Body of pancreas (tissue), 4 donors: ENCODE results near the gene MRPL51. TPM values are rescaled to one million over a fixed set of nuclear protein-coding genes. Genes with fewer than 3 reads are reported as not detected.
"Not testable (repeated sequence)": the region's sequence is repeated elsewhere in the genome, so short reads cannot be mapped to it uniquely, and the experiment has no call there.

Experiments used
- ATAC-seq: fragments of 150-250 bp; one replicate; pipeline ENCODE4 v1.9.1; 2016
- DNase-seq, 4 donors: peaks; one replicate each; pipeline ENCODE4 v3.0.0-alpha.2; 2019
- H3K27ac ChIP-seq, 4 donors: fragments of 200-600 bp; sonication (generic); 1 replicate in 3 of 4; 2 replicates in 1 of 4; pipeline versions ENCODE4 v1.5.1 to v1.6.1; 2016 to 2019; ENCODE audit warnings: mild to moderate bottlenecking in 1 of 4, mixed read lengths in 1 of 4, moderate library complexity in 1 of 4
- H3K27me3 ChIP-seq, 2 donors: fragments of 200-600 bp; sonication (generic); one replicate each; pipeline ENCODE4 v1.6.0; 2016; ENCODE audit warnings: mild to moderate bottlenecking in 1 of 2
- H3K36me3 ChIP-seq, 2 donors: fragments of 200-600 bp; sonication (generic); replicated peaks in 1 of 2; 2 replicates each; pipeline ENCODE4 v1.5.1; 2016; ENCODE audit warnings: low read depth in 2 of 2; ENCODE audit not compliant: insufficient read depth in 1 of 2
- H3K4me1 ChIP-seq: fragments of 200-600 bp; sonication (generic); one replicate; pipeline ENCODE4 v1.6.0; 2016
- H3K4me3 ChIP-seq, 2 donors: fragments of 200-600 bp; sonication (generic); 1 replicate in 1 of 2; 2 replicates in 1 of 2; pipeline ENCODE4 v1.5.1; 2016 to 2019
- H3K9me3 ChIP-seq, 3 donors: fragments of 200-600 bp; sonication (generic); 1 replicate in 2 of 3; 2 replicates in 1 of 3; pipeline ENCODE4 v1.5.1; 2016
- CTCF ChIP-seq, 7 experiments: fragments of 450-650 bp in 4 of 7; fragments of 200-600 bp in 3 of 7; sonication (generic) in 3 of 7; IDR thresholded peaks; one replicate each; pipeline ENCODE4 v1.5.1; 2016 to 2019; ENCODE audit warnings: antibody characterized with exemption in 7 of 7
- POLR2A ChIP-seq, 3 donors: fragments of 450-650 bp; IDR thresholded peaks; one replicate each; pipeline ENCODE4 v1.6.1; 2016; ENCODE audit warnings: antibody characterized with exemption in 3 of 3, mild to moderate bottlenecking in 2 of 3
- WGBS, 2 donors: methylation state at CpG; one replicate each; pipeline ENCODE4 v1.1.5; 2017; 5-methylcytosine and 5-hydroxymethylcytosine counted together
- intact Hi-C: fragments of 100-400 bp; cut with DNase I; formaldehyde crosslinking; loops from one replicate; pipeline ENCODE4 v1.15.1; 2023
- total RNA-seq, 2 donors: library from RNA; depleted of rRNA; stranded (reverse); fragments of >200 nt; gene quantifications; one replicate each; pipeline ENCODE4 v1.1.0, GENCODE V29; 2016

The MRPL51 gene
- total RNA-seq, 2 donors from 2014 or later, result 23.6 to 25.1 TPM

- Histone ChIP-seq H3K36me3 (no peaks in the 10 kb centered on the region), H3K4me3 (peak within 1 kb of the TSS; percentile 24 to 71), H3K27me3 (no peaks in the 10 kb centered on the region), H3K27ac (peak within 1 kb of the TSS; percentile 70 to 93 (median 90)), H3K9me3 (no peaks in the 10 kb centered on the region), H3K4me1 (peaks cover 23% of the 10 kb centered on the region)
- TF ChIP-seq CTCF (IDR thresholded peaks at IDR 0.05) (peak in 4 of 7 experiments; percentile 40 to 59 (median 49)), POLR2A (IDR thresholded peaks at IDR 0.05) (peak; percentile 2 to 32 (median 5))
- WGBS, 2 donors, result 0% methylated on average over 16 to 49 of the region's 49 CpGs
- intact Hi-C loops, result no loop called here
- peak; percentile 90 to 95 (median 94) for DNase-seq
- ATAC-seq, result peak; percentile 96
Observed at GRCh38 chr12:6493497-6494257, 615 bp upstream of the MRPL51 start, which contains the start of gene NCAPD2. Gene NCAPD2 (plus strand): TSS chr12:6494102. CDS start chr12:6495099, 997 bp downstream.

- 95 to 100% methylated on average over 1 of the region's 1 CpG for WGBS, 2 donors
- H3K9me3 ChIP-seq, DNase-seq, H3K4me3 ChIP-seq, H3K36me3 ChIP-seq, intact Hi-C loops, H3K27me3 ChIP-seq, H3K27ac ChIP-seq, ATAC-seq: not testable (repeated sequence)
- peaks cover 23% of the 10 kb centered on the region for H3K4me1 ChIP-seq
Observed at GRCh38 chr12:6490673-6491072, 2.4 kb downstream of the MRPL51 start.

GRCh38 chr12:6489449-6489848 is 3.6 kb downstream of the MRPL51 start:
- WGBS, 2 donors, result 55 to 57% methylated on average over 4 of the region's 4 CpGs
- Histone ChIP-seq H3K4me3 (no peak overlapping the region), H3K36me3 (no peaks in the 10 kb centered on the region), H3K4me1 (peaks cover 11% of the 10 kb centered on the region), H3K27ac (no peak overlapping the region), H3K27me3 (no peaks in the 10 kb centered on the region), H3K9me3 (no peaks in the 10 kb centered on the region)
- no peak for DNase-seq
- intact Hi-C loops, result no loop called here
- no peak for ATAC-seq
- TF ChIP-seq CTCF (IDR thresholded peaks at IDR 0.05) (no peak), POLR2A (IDR thresholded peaks at IDR 0.05) (no peak)

- no peak overlapping the region for H3K4me3 ChIP-seq
- ATAC-seq (no peak), DNase-seq (no peak)
- no peaks in the 10 kb centered on the region for H3K36me3 ChIP-seq
- H3K4me1 ChIP-seq, result peaks cover 8% of the 10 kb centered on the region
- TF ChIP-seq POLR2A (IDR thresholded peaks at IDR 0.05) (no peak), CTCF (IDR thresholded peaks at IDR 0.05) (no peak)
- 80 to 82% methylated on average over 1 of the region's 1 CpG for WGBS, 2 donors
- H3K27ac ChIP-seq, result no peak overlapping the region
- no peaks in the 10 kb centered on the region for H3K27me3 ChIP-seq
- no peaks in the 10 kb centered on the region for H3K9me3 ChIP-seq
- intact Hi-C loops, result no loop called here
Observed at GRCh38 chr12:6488240-6488639, 4.8 kb downstream of the MRPL51 start.

- H3K27ac ChIP-seq, result no peak overlapping the region
- H3K4me1 ChIP-seq, result no peaks in the 10 kb centered on the region
- ATAC-seq, result no peak
- no peaks in the 10 kb centered on the region for H3K9me3 ChIP-seq
- no peaks in the 10 kb centered on the region for H3K36me3 ChIP-seq
- H3K4me3 ChIP-seq, result no peak overlapping the region
- intact Hi-C loops, result no loop called here
- TF ChIP-seq CTCF (IDR thresholded peaks at IDR 0.05) (no peak), POLR2A (IDR thresholded peaks at IDR 0.05) (no peak)
- WGBS, 2 donors, result 69 to 80% methylated on average over 16 to 20 of the region's 20 CpGs
- DNase-seq, result no peak
- no peaks in the 10 kb centered on the region for H3K27me3 ChIP-seq
Observed at GRCh38 chr12:6478416-6478815, 14.6 kb downstream of the MRPL51 start.

- H3K4me3 ChIP-seq, H3K27ac ChIP-seq, DNase-seq, H3K9me3 ChIP-seq, intact Hi-C loops, H3K36me3 ChIP-seq, H3K4me1 ChIP-seq, H3K27me3 ChIP-seq, ATAC-seq: not testable (repeated sequence)
- 80 to 85% methylated on average over 18 to 37 of the region's 37 CpGs for WGBS, 2 donors
Observed at GRCh38 chr12:6477601-6478377, 15.3 kb downstream of the MRPL51 start.
